GM18520 (cell line): ENCODE measurements around the gene CSNK1E.

Source experiments
- ATAC-seq: cut with Tn5 transposase; IDR thresholded peaks from one replicate; pipeline ENCODE4 v1.9.1; 2021; ENCODE audit not compliant: unreplicated experiment

Gene CSNK1E

GRCh38 chr22:38282397-38282796, 34.8 kb downstream of the CSNK1E start:
- no peak for ATAC-seq

- ATAC-seq: no peak
These were observed 41.1 kb downstream of the CSNK1E start for GRCh38 chr22:38276166-38276565.

- ATAC-seq: no peak
These were observed 44.0 kb downstream of the CSNK1E start for GRCh38 chr22:38273135-38273826.

GRCh38 chr22:38272373-38273134, 44.7 kb downstream of the CSNK1E start, which contains the start of gene TMEM184B:
Gene TMEM184B, minus strand, starts transcription at chr22:38273010. Its CDS starts 25,049 bp downstream, at chr22:38247961.
- ATAC-seq: peak; percentile 72

GRCh38 chr22:38271927-38272372, 45.3 kb downstream of the CSNK1E start:
- ATAC-seq: no peak

GRCh38 chr22:38271101-38271500, 46.1 kb downstream of the CSNK1E start:
- ATAC-seq: no peak

- no peak for ATAC-seq
These were observed 46.9 kb downstream of the CSNK1E start for GRCh38 chr22:38270091-38270992.

GRCh38 chr22:38269466-38269865, 47.8 kb downstream of the CSNK1E start:
- ATAC-seq: no peak

GRCh38 chr22:38267086-38267485, 50.1 kb downstream of the CSNK1E start:
- no peak for ATAC-seq

- no peak for ATAC-seq
These were observed 51.1 kb downstream of the CSNK1E start for GRCh38 chr22:38266120-38266519.

GRCh38 chr22:38264322-38264843, 52.9 kb downstream of the CSNK1E start:
- ATAC-seq: no peak

GRCh38 chr22:38262051-38262795, 55.0 kb downstream of the CSNK1E start:
- ATAC-seq: no peak

GRCh38 chr22:38260761-38261681, 56.2 kb downstream of the CSNK1E start:
- no peak for ATAC-seq

- no peak for ATAC-seq
These were observed 57.9 kb downstream of the CSNK1E start for GRCh38 chr22:38259370-38259769.

GRCh38 chr22:38258895-38259294, 58.3 kb downstream of the CSNK1E start:
- ATAC-seq: no peak

- ATAC-seq: no peak
These were observed 59.5 kb downstream of the CSNK1E start for GRCh38 chr22:38257650-38258250.

- no peak for ATAC-seq
These were observed 60.1 kb downstream of the CSNK1E start for GRCh38 chr22:38257181-38257580.

- no peak for ATAC-seq
These were observed 61.5 kb downstream of the CSNK1E start for GRCh38 chr22:38255697-38256096.

GRCh38 chr22:38251341-38251692, 65.9 kb downstream of the CSNK1E start:
- no peak for ATAC-seq
